CD4-positive, alpha-beta memory T cell (primary cell): Measurements from ENCODE around the gene SCN5A. TPM values are rescaled to one million over a fixed set of nuclear protein-coding genes. Genes with fewer than 3 reads are reported as not detected.

Experiments used
- CTCF ChIA-PET: fragments of 350-600 bp; sonication (Branson Sonifier 250); formaldehyde crosslinking; loops from one replicate; lab custom pipeline; 2021; ENCODE audit warnings: inconsistent platforms; ENCODE audit not compliant: partially characterized antibody; lab: Charles Lee
- POLR2A ChIA-PET: fragments of 350-600 bp; sonication (Branson Sonifier 250); formaldehyde crosslinking; loops from one replicate; lab custom pipeline; 2021; ENCODE audit not compliant: partially characterized antibody; lab: Charles Lee
- DNase-seq, 5 donors: peaks; one replicate each; pipeline versions ENCODE4 v3.0.0 to v3.0.0-alpha.2; 2020 to 2022; ENCODE audit warnings: mixed read lengths in 1 of 5
- H3K27ac ChIP-seq: one replicate; pipeline ENCODE4 v1.7.0; 2013; ENCODE audit warnings: low read depth, low read length
- H3K27me3 ChIP-seq: 2 replicates; pipeline ENCODE4 v1.7.0; 2013; ENCODE audit warnings: mild to moderate bottlenecking, low read length, moderate library complexity; ENCODE audit not compliant: insufficient read depth
- H3K36me3 ChIP-seq: 2 replicates; pipeline ENCODE4 v1.7.0; 2013; ENCODE audit warnings: mild to moderate bottlenecking, low read length, moderate library complexity; ENCODE audit not compliant: insufficient read depth
- H3K4me1 ChIP-seq: 2 replicates; pipeline ENCODE4 v1.7.0; 2013; ENCODE audit warnings: mild to moderate bottlenecking, low read length, moderate library complexity; ENCODE audit not compliant: insufficient read depth
- H3K4me3 ChIP-seq, 2 donors: one replicate each; pipeline ENCODE4 v1.7.0; 2013; ENCODE audit warnings: low read length in 2 of 2, mild to moderate bottlenecking in 1 of 2
- H3K9me3 ChIP-seq, 2 donors: one replicate each; pipeline ENCODE4 v1.7.0; 2013; ENCODE audit warnings: low read length in 2 of 2, control low read depth in 1 of 2; ENCODE audit not compliant: control insufficient read depth in 1 of 2
- H3K27ac Mint-ChIP-seq, 7 donors: one replicate each; pipeline ENCODE4 v1.8.0; 2020 to 2021; ENCODE audit warnings: mixed read lengths in 7 of 7, mild to moderate bottlenecking in 6 of 7, inconsistent platforms in 3 of 7, moderate library complexity in 3 of 7
- H3K27me3 Mint-ChIP-seq, 2 donors: one replicate each; pipeline ENCODE4 v1.8.0; 2020 to 2021; ENCODE audit warnings: mixed read lengths in 2 of 2
- H3K36me3 Mint-ChIP-seq, 2 donors: one replicate each; pipeline ENCODE4 v1.8.0; 2020 to 2021; ENCODE audit warnings: mixed read lengths in 2 of 2, inconsistent platforms in 1 of 2, mild to moderate bottlenecking in 1 of 2
- H3K4me1 Mint-ChIP-seq, 4 donors: one replicate each; pipeline ENCODE4 v1.8.0; 2020 to 2021; ENCODE audit warnings: mixed read lengths in 4 of 4, mild to moderate bottlenecking in 1 of 4
- H3K4me3 Mint-ChIP-seq, 8 donors: one replicate each; pipeline ENCODE4 v1.8.0; 2020 to 2021; ENCODE audit warnings: mixed read lengths in 8 of 8, mild to moderate bottlenecking in 7 of 8, moderate library complexity in 6 of 8, inconsistent platforms in 3 of 8
- H3K9me3 Mint-ChIP-seq, 8 donors: one replicate each; pipeline ENCODE4 v1.8.0; 2020 to 2021; ENCODE audit warnings: mixed read lengths in 8 of 8, mild to moderate bottlenecking in 5 of 8, inconsistent platforms in 3 of 8, moderate library complexity in 1 of 8
- intact Hi-C: fragments of 100-400 bp; cut with micrococcal nuclease; formaldehyde crosslinking; loops from one replicate; pipeline ENCODE4 v1.15.1; 2023
- polyA plus RNA-seq, 2 donors: library from polyadenylated mRNA; unstranded; fragments of 300-500 nt; fragmentation: Illumina TruSeq; gene quantifications; one replicate each; pipeline ENCODE4 v1.2.3, GENCODE V29; 2021
- total RNA-seq, 2 experiments: library from RNA; stranded (reverse); gene quantifications; one replicate each; pipeline ENCODE4 v1.2.3, GENCODE V29; 2021

Gene SCN5A
- total and polyA plus RNA-seq, 4 experiments from 2014 or later = 0.12 to 0.47 TPM; not detected in 2

DNA sequence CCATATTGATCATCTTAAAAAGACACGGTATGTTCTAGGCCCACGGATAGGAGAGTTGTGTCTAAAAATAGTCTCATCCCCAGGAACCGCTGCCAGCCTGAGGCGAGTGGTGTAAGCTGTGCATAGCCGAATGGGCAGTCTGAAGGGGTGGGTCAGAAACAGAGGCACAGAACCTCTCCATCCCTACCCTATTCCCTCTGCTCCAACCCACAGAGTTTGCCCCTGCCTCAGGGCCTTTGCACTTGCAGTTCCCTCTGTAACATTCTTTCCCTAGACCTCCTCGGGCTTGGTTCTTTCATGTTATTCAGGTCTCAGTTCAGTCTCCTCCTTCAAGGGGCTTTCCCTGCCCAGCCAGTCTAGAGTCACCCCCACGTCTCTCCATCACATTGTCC is 4.8 kb downstream of the SCN5A start:
- Mint-ChIP-seq H3K4me3 (no peak overlapping the region), H3K36me3 (no peaks in the 10 kb centered on the region), H3K27ac (no peak overlapping the region), H3K9me3 (no peaks in the 10 kb centered on the region), H3K27me3 (peaks cover 9 to 17% of the 10 kb centered on the region in 2 donors), H3K4me1 (peaks cover 4 to 6% (median 4%) of the 10 kb centered on the region in 4 donors)
- Histone ChIP-seq H3K4me3 (no peak overlapping the region), H3K36me3 (no peaks in the 10 kb centered on the region), H3K27ac (no peak overlapping the region), H3K27me3 (peaks cover 12% of the 10 kb centered on the region), H3K9me3 (no peaks in the 10 kb centered on the region), H3K4me1 (peaks cover 9% of the 10 kb centered on the region)
- no peak for DNase-seq
- POLR2A ChIA-PET = no interaction called here
- CTCF ChIA-PET = interaction anchor here (0.8 to 1.6 kb wide), 2 partner anchors 11 to 123 kb away, joined by 3 to 5 read pairs; no protein-coding TSS in a partner anchor
- intact Hi-C loops = no loop called here

DNA sequence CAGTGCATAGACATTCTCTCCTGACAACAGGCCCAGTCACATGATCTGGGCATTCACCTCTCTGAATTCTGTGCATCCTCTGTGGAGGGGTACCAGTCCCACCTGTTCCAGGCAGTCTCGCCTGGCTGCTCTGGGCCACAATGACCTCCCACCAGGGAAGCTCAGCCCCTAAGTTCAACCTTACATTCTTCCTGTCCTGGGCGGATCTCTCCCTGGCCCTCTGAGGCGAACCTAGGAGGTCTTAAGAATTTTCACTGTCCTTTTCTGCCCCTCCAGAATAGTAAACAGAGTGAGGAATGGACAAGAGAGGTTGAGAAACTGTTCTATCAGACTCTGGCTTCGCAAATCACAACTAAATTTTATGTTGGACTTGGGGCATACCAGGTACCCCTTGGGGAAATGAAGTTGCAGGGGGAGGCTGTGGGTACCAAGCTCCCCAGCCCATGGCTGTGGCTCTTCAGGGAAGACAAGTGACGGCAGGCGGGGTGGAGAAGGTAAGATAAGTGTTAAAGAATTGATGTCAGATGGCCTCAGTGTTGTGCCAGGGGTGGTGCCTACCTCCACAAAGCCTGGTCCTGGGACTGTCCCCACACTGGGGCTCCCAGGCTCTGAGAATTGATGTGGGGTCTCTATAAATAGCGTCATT is 5.3 kb downstream of the SCN5A start:
- H3K27me3 ChIP-seq = peaks cover 12% of the 10 kb centered on the region
- Mint-ChIP-seq H3K4me1 (peaks cover 4 to 6% (median 4%) of the 10 kb centered on the region in 4 donors), H3K4me3 (no peak overlapping the region), H3K27ac (no peak overlapping the region), H3K27me3 (peaks cover 9 to 17% of the 10 kb centered on the region in 2 donors), H3K36me3 (no peaks in the 10 kb centered on the region), H3K9me3 (no peaks in the 10 kb centered on the region)
- intact Hi-C loops = no loop called here
- no peaks in the 10 kb centered on the region for H3K9me3 ChIP-seq
- no peak for DNase-seq
- H3K4me3 ChIP-seq = no peak overlapping the region
- H3K27ac ChIP-seq = no peak overlapping the region
- no peaks in the 10 kb centered on the region for H3K36me3 ChIP-seq
- CTCF ChIA-PET = interaction anchor here (1.6 kb wide), 1 partner anchor 12 kb away, joined by 5 read pairs; no protein-coding TSS in a partner anchor
- H3K4me1 ChIP-seq = peaks cover 8% of the 10 kb centered on the region
- POLR2A ChIA-PET = no interaction called here

DNA sequence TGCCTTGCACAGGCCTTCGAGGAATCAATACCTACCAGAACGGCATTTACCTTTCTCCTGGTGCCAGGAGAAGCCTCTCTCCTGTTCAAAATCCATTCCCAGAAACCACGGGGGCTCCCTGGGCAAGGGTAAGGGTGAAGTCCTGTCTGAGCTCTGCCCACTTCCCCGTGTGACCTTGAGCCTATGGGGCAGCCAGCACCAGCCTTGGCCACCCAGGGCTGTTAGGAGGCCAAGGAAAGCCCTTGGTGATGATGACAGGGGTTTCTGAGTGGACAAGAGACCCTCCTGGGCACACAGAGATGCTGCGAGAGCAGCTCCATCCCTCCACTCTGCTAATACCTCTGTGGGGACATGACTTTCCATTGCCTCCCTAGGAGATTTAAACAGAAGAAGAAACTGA is 5.9 kb downstream of the SCN5A start:
- Histone ChIP-seq H3K9me3 (no peaks in the 10 kb centered on the region), H3K4me3 (no peak overlapping the region), H3K27ac (no peak overlapping the region), H3K4me1 (peaks cover 3% of the 10 kb centered on the region), H3K36me3 (no peaks in the 10 kb centered on the region), H3K27me3 (peaks cover 10% of the 10 kb centered on the region)
- peaks cover 2 to 4% (median 2%) of the 10 kb centered on the region in 4 donors for H3K4me1 Mint-ChIP-seq
- H3K9me3 Mint-ChIP-seq = no peaks in the 10 kb centered on the region
- H3K27ac Mint-ChIP-seq = no peak overlapping the region
- POLR2A ChIA-PET = no interaction called here
- H3K36me3 Mint-ChIP-seq = no peaks in the 10 kb centered on the region
- CTCF ChIA-PET = interaction anchor here (1.7 kb wide), 1 partner anchor 122 kb away, joined by 7 read pairs; no protein-coding TSS in a partner anchor
- H3K4me3 Mint-ChIP-seq = no peak overlapping the region
- peaks cover 7 to 15% of the 10 kb centered on the region in 2 donors for H3K27me3 Mint-ChIP-seq
- DNase-seq = no peak
- intact Hi-C loops = no loop called here

DNA sequence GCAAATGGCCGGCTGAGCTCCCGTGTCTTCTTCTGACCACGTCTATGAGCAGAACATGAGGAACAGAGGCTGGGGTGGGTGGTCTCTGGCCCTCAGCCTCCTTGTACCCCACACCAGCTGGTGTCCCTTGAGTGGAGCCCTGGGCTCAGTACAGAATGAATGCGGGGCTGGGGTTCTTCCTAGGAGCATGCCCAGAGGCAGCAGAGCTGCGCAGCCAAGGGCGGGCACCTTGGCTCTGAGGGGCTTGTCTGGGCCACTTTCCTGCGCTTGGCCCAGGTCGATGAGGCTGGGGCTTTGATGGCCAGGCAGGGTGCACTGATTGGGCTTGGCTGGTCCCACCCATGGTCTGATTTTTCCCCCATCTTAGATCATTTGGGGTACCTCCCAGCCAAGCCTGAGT is 6.4 kb downstream of the SCN5A start:
- no peak overlapping the region for H3K4me3 ChIP-seq
- H3K27ac ChIP-seq = no peak overlapping the region
- Mint-ChIP-seq H3K36me3 (no peaks in the 10 kb centered on the region), H3K27ac (no peak overlapping the region), H3K27me3 (peaks cover 5 to 13% of the 10 kb centered on the region in 2 donors), H3K4me1 (no peaks in the 10 kb centered on the region), H3K4me3 (no peak overlapping the region), H3K9me3 (no peaks in the 10 kb centered on the region)
- intact Hi-C loops = no loop called here
- no peaks in the 10 kb centered on the region for H3K9me3 ChIP-seq
- peaks cover 6% of the 10 kb centered on the region for H3K27me3 ChIP-seq
- H3K4me1 ChIP-seq = no peaks in the 10 kb centered on the region
- no peaks in the 10 kb centered on the region for H3K36me3 ChIP-seq
- CTCF ChIA-PET = interaction anchor here (0.7 to 1.7 kb wide), 3 partner anchors 8 to 146 kb away, joined by 4 to 7 read pairs (median 4); no protein-coding TSS in a partner anchor
- DNase-seq = no peak
- POLR2A ChIA-PET = no interaction called here

DNA sequence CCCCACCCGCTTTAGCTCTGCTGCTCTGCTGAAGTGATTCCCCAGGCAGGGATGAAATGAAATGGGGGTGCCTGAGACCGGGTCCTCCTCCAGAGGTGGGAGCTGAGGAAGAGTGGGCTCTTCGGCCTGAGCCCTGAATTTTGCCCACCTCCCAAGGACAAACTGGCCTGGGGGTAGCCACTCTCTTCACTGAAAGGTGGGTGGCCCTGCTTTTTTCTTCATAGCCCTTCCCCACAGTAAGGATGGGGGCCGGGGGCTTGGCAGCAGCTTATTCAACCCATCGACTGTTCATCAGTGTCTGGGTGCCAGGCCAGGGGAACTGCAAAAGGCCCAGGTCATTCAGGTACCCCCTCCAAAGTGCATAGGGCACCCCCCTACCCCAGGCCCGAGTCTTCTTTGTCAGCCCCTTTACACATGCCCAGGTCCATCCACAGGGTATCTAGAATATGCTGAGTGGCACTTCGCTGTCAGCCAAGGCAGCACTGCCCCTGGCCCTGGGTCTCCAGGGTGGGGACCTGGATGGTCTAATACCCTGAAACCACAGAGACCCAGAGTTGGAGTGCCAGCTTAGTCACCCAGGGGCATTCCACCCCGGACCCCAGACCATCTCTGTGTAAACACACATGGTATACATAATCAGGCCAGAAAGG is 7.9 kb downstream of the SCN5A start:
- Histone ChIP-seq H3K27me3 (peaks cover 5% of the 10 kb centered on the region), H3K9me3 (no peaks in the 10 kb centered on the region), H3K4me3 (no peak overlapping the region), H3K36me3 (no peaks in the 10 kb centered on the region), H3K4me1 (no peaks in the 10 kb centered on the region), H3K27ac (no peak overlapping the region)
- H3K36me3 Mint-ChIP-seq = no peaks in the 10 kb centered on the region
- no peak overlapping the region for H3K27ac Mint-ChIP-seq
- H3K9me3 Mint-ChIP-seq = no peaks in the 10 kb centered on the region
- no peaks in the 10 kb centered on the region for H3K4me1 Mint-ChIP-seq
- CTCF ChIA-PET = interaction anchor here (2.5 kb wide), 1 partner anchor 10 kb away, joined by 8 read pairs; no protein-coding TSS in a partner anchor
- H3K27me3 Mint-ChIP-seq = peaks cover 10 to 13% of the 10 kb centered on the region in 2 donors
- POLR2A ChIA-PET = no interaction called here
- no peak overlapping the region for H3K4me3 Mint-ChIP-seq
- DNase-seq = no peak
- intact Hi-C loops = no loop called here

DNA sequence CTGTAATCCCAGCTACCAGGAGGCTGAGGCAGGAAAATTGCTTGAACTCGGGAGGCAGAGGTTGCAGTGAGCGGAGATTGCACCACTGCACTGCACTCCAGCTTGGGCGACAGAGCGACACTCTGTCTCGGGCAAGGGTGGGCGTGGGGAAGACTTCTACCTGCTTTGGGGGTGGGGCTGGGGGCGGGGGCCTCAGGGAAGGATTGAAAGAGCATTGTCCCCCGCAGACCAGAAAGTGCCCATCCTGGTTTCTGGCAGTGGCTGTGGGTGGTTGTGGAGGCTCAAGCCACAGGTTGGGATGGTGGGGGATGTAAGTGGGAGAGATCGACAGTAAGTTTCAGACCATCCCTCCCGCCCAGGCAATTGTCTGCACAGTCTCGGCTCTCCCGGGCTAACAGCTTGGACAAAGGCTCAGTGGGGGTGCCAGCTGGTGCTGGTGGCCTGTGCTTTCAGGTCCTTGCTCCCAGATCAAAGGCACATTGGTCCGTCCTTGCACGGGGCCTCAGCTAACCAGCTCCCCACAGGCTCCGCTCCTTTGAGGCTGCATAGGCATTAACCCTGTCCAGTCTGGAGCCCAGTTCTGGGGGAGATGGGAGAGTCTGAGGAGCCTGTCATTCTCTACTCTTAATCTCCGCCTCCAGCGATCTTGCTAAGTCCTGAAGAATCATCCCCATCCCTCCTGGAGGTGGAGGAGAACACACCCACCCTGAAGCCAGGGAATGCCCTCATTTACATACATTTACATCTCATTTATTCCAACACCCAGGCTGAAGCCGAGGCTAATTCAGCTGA is 8.6 kb downstream of the SCN5A start:
- H3K9me3 Mint-ChIP-seq = no peaks in the 10 kb centered on the region
- H3K4me3 Mint-ChIP-seq = no peak overlapping the region
- Histone ChIP-seq H3K27ac (no peak overlapping the region), H3K9me3 (no peaks in the 10 kb centered on the region), H3K36me3 (no peaks in the 10 kb centered on the region), H3K27me3 (no peaks in the 10 kb centered on the region), H3K4me1 (no peaks in the 10 kb centered on the region), H3K4me3 (no peak overlapping the region)
- intact Hi-C loops = no loop called here
- H3K36me3 Mint-ChIP-seq = no peaks in the 10 kb centered on the region
- ChIA-PET CTCF (interaction anchor here (2.5 kb wide), 1 partner anchor 10 kb away, joined by 8 read pairs; no protein-coding TSS in a partner anchor), POLR2A (no interaction called here)
- no peaks in the 10 kb centered on the region for H3K4me1 Mint-ChIP-seq
- H3K27me3 Mint-ChIP-seq = peaks cover 10 to 13% of the 10 kb centered on the region in 2 donors
- no peak for DNase-seq
- H3K27ac Mint-ChIP-seq = no peak overlapping the region

DNA sequence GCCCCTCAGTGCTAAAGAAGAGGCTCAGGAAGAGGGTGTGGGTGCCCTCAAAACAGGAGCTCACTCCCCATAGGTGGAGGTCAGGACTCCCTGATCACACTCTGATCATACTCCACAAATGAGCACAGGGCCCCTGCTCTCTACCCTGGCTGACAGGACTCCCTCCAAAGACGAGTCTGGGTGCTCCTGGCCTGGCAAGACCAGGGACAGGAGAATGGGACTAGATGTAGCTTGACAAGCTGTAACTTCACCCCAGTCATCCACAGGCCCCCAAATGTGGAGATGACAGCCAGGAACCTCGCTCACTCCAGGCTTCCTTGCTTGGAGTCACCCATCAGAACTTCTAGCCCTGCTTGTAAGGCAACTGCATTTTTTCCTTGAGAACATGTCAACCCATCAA is 11.1 kb downstream of the SCN5A start:
- no peaks in the 10 kb centered on the region for H3K27me3 ChIP-seq
- no peak for DNase-seq
- H3K9me3 ChIP-seq = no peaks in the 10 kb centered on the region
- H3K4me3 ChIP-seq = no peak overlapping the region
- ChIA-PET CTCF (interaction anchor here (1.4 kb wide), 1 partner anchor 13 kb away, joined by 3 read pairs; no protein-coding TSS in a partner anchor), POLR2A (no interaction called here)
- Mint-ChIP-seq H3K4me1 (peaks cover 0 to 6% (median under 1%) of the 10 kb centered on the region in 4 donors), H3K27ac (no peak overlapping the region), H3K36me3 (no peaks in the 10 kb centered on the region), H3K27me3 (peaks cover 4% of the 10 kb centered on the region in 2 donors), H3K4me3 (no peak overlapping the region), H3K9me3 (no peaks in the 10 kb centered on the region)
- no peak overlapping the region for H3K27ac ChIP-seq
- no peaks in the 10 kb centered on the region for H3K36me3 ChIP-seq
- no peaks in the 10 kb centered on the region for H3K4me1 ChIP-seq
- intact Hi-C loops = no loop called here
